CD4-positive, alpha-beta T cell treated with Interleukin-10 for 1 hour (primary cell): Measurements from ENCODE around the gene ATP9A.
A peak's percentile ranks its signal among the peaks of the same experiment; 100 is the strongest.
"Not testable (repeated sequence)": the region's sequence is repeated elsewhere in the genome, so short reads cannot be mapped to it uniquely, and the experiment has no call there.

Experiments
- DNase-seq: peaks from one replicate; pipeline ENCODE4 v3.0.0-alpha.2; 2020

Gene ATP9A

GRCh38 chr20:51648571-51648947 is 119.6 kb downstream of the ATP9A start:
- DNase-seq: no peak

- no peak for DNase-seq
Observed at GRCh38 chr20:51647674-51648570, 120.3 kb downstream of the ATP9A start.

GRCh38 chr20:51643810-51644209 is 124.4 kb downstream of the ATP9A start:
- not testable (repeated sequence) for DNase-seq

- DNase-seq: no peak
Observed at GRCh38 chr20:51643390-51643789, 124.8 kb downstream of the ATP9A start.

- no peak for DNase-seq
Observed at GRCh38 chr20:51641866-51642265, 126.3 kb downstream of the ATP9A start.

- no peak for DNase-seq
Observed at GRCh38 chr20:51640743-51641142, 127.4 kb downstream of the ATP9A start.

GRCh38 chr20:51639206-51639832 is 128.9 kb downstream of the ATP9A start:
- peak; percentile 56 for DNase-seq

- no peak for DNase-seq
Observed at GRCh38 chr20:51637241-51637640, 130.9 kb downstream of the ATP9A start.

- DNase-seq: no peak
Observed at GRCh38 chr20:51636123-51636522, 132.1 kb downstream of the ATP9A start.

GRCh38 chr20:51635680-51636079 is 132.5 kb downstream of the ATP9A start:
- DNase-seq: no peak

- DNase-seq: no peak
Observed at GRCh38 chr20:51634877-51635276, 133.3 kb downstream of the ATP9A start.

- no peak for DNase-seq
Observed at GRCh38 chr20:51634257-51634656, 133.9 kb downstream of the ATP9A start.

GRCh38 chr20:51633430-51633829 is 134.8 kb downstream of the ATP9A start:
- no peak for DNase-seq

- DNase-seq: no peak
Observed at GRCh38 chr20:51631953-51632352, 136.2 kb downstream of the ATP9A start.

- DNase-seq: no peak
Observed at GRCh38 chr20:51631011-51631950, 136.9 kb downstream of the ATP9A start.

GRCh38 chr20:51629399-51630058 is 138.7 kb downstream of the ATP9A start:
- no peak for DNase-seq

- no peak for DNase-seq
Observed at GRCh38 chr20:51628533-51629398, 139.4 kb downstream of the ATP9A start.

GRCh38 chr20:51627586-51627985 is 140.6 kb downstream of the ATP9A start:
- no peak for DNase-seq

GRCh38 chr20:51625105-51625504 is 143.1 kb downstream of the ATP9A start:
- no peak for DNase-seq

GRCh38 chr20:51624157-51624731 is 143.9 kb downstream of the ATP9A start:
- peak; percentile 62 for DNase-seq

GRCh38 chr20:51623255-51623654 is 144.9 kb downstream of the ATP9A start:
- no peak for DNase-seq
